Measurements from ENCODE around the gene LIMS3.
"Not testable (repeated sequence)": the region's sequence is repeated elsewhere in the genome, so short reads cannot be mapped to it uniquely, and the experiment has no call there.

DNA sequence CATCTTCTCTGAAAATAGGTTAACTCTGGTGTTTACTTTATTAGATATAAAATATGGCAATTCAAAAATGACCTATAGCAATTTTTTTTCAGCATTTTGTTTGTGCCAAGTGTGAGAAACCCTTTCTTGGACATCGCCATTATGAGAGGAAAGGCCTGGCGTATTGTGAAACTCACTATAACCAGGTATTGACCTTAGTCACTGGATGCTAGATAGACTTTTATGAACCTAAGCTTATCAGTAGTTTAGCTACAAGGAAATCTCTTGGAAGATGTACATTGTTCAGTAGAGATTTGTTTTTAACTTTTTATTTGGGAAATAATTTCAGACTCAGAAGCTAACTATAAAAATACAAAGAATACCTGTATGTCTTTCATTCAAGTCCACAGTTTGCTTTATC lies 21.7 kb downstream of the LIMS3 start:
- TF ChIP-seq POLR2A (IDR thresholded peaks at IDR 0.05; ENCODE audit: low read depth, low read length); TAF1 (IDR thresholded peaks at IDR 0.05; ENCODE audit: low read depth, low read length); POLR2AphosphoS5 (IDR thresholded peaks at IDR 0.05; ENCODE audit: low read depth, low read length); PAX5 (IDR thresholded peaks at IDR 0.05; ENCODE audit: insufficient read depth, low read length, severe bottlenecking): not testable (repeated sequence)

Measured in GM12891 (cell line).